Measurements from ENCODE around the gene GUCA1A. TPM values are rescaled to one million over a fixed set of nuclear protein-coding genes. Genes with fewer than 3 reads are reported as not detected.
"Not testable (repeated sequence)": the region's sequence is repeated elsewhere in the genome, so short reads cannot be mapped to it uniquely, and the experiment has no call there.

The GUCA1A gene
- total RNA-seq, 4 donors from 2014 or later = 0.83 TPM; not detected in 3

GRCh38 chr6:42142118-42142835 lies 30.9 kb upstream of the GUCA1A start, which contains the start of gene C6orf132:
TSS of gene C6orf132 (minus strand) at chr6:42142620. CDS start at chr6:42142444, 176 bp downstream.
- DNase-seq = peak in 1 of 2 donors; percentile 34
- TF ChIP-seq POLR2A (IDR thresholded peaks at IDR 0.05) (peak in 1 of 2 donors; percentile 46), CTCF (IDR thresholded peaks at IDR 0.05) (no peak)
- H3K4me1 ChIP-seq = peaks cover 0 to 8% of the 10 kb centered on the region in 2 donors
- intact Hi-C loops (cut with DNase I; ENCODE audit: low total_unique reads) = no loop called here
- peak within 1 kb of the TSS; percentile 8 to 38 for H3K4me3 ChIP-seq
- H3K9me3 ChIP-seq = no peaks in the 10 kb centered on the region
- H3K27me3 ChIP-seq = peaks cover 0 to 3% of the 10 kb centered on the region in 2 donors
- no peak within 1 kb of the TSS for H3K27ac ChIP-seq
- H3K36me3 ChIP-seq = no peaks in the 10 kb centered on the region

- Histone ChIP-seq H3K4me3 (no peak overlapping the region), H3K27me3 (peaks cover 0 to 3% of the 10 kb centered on the region in 2 donors), H3K4me1 (peaks cover 0 to 5% of the 10 kb centered on the region in 2 donors), H3K9me3 (no peaks in the 10 kb centered on the region), H3K36me3 (no peaks in the 10 kb centered on the region), H3K27ac (no peak overlapping the region)
- no peak for TF ChIP-seq CTCF (IDR thresholded peaks at IDR 0.05)
- TF ChIP-seq POLR2A (IDR thresholded peaks at IDR 0.05) = no peak
- intact Hi-C loops (cut with DNase I; ENCODE audit: low total_unique reads) = no loop called here
- DNase-seq = no peak
Measured at GRCh38 chr6:42147138-42147562, 26.0 kb upstream of the GUCA1A start.

GRCh38 chr6:42148058-42148457 lies 25.1 kb upstream of the GUCA1A start:
- TF ChIP-seq CTCF (IDR thresholded peaks at IDR 0.05) (no peak), POLR2A (IDR thresholded peaks at IDR 0.05) (no peak)
- intact Hi-C loops (cut with DNase I; ENCODE audit: low total_unique reads) = no loop called here
- Histone ChIP-seq H3K27ac (no peak overlapping the region), H3K27me3 (no peaks in the 10 kb centered on the region), H3K36me3 (no peaks in the 10 kb centered on the region), H3K9me3 (no peaks in the 10 kb centered on the region), H3K4me1 (no peaks in the 10 kb centered on the region), H3K4me3 (no peak overlapping the region)
- DNase-seq = no peak

- H3K4me3 ChIP-seq = no peak overlapping the region
- H3K36me3 ChIP-seq = no peaks in the 10 kb centered on the region
- H3K4me1 ChIP-seq = no peaks in the 10 kb centered on the region
- no peak for DNase-seq
- H3K27me3 ChIP-seq = no peaks in the 10 kb centered on the region
- TF ChIP-seq POLR2A (IDR thresholded peaks at IDR 0.05) (no peak), CTCF (IDR thresholded peaks at IDR 0.05) (no peak)
- H3K27ac ChIP-seq = no peak overlapping the region
- H3K9me3 ChIP-seq = no peaks in the 10 kb centered on the region
- intact Hi-C loops (cut with DNase I; ENCODE audit: low total_unique reads) = no loop called here
Measured at GRCh38 chr6:42150254-42150653, 22.9 kb upstream of the GUCA1A start.

GRCh38 chr6:42152024-42152423 lies 21.1 kb upstream of the GUCA1A start:
- no peak for TF ChIP-seq POLR2A (IDR thresholded peaks at IDR 0.05)
- intact Hi-C loops (cut with DNase I; ENCODE audit: low total_unique reads) = no loop called here

GRCh38 chr6:42152528-42153213 lies 20.5 kb upstream of the GUCA1A start:
- H3K4me3 ChIP-seq; DNase-seq; intact Hi-C loops (cut with DNase I; ENCODE audit: low total_unique reads); H3K4me1 ChIP-seq; H3K27ac ChIP-seq; H3K36me3 ChIP-seq; H3K9me3 ChIP-seq; H3K27me3 ChIP-seq: not testable (repeated sequence)

More at GRCh38 chr6:42152024-42152423, 21.1 kb upstream of the GUCA1A start:
- Histone ChIP-seq H3K4me3 (no peak overlapping the region), H3K27ac (no peak overlapping the region), H3K9me3 (no peaks in the 10 kb centered on the region), H3K4me1 (no peaks in the 10 kb centered on the region), H3K36me3 (no peaks in the 10 kb centered on the region), H3K27me3 (no peaks in the 10 kb centered on the region)
- DNase-seq = no peak
